ENCODE data around the gene ASAH2B.
"Not testable (repeated sequence)": the region's sequence is repeated elsewhere in the genome, so short reads cannot be mapped to it uniquely, and the experiment has no call there.

DNA sequence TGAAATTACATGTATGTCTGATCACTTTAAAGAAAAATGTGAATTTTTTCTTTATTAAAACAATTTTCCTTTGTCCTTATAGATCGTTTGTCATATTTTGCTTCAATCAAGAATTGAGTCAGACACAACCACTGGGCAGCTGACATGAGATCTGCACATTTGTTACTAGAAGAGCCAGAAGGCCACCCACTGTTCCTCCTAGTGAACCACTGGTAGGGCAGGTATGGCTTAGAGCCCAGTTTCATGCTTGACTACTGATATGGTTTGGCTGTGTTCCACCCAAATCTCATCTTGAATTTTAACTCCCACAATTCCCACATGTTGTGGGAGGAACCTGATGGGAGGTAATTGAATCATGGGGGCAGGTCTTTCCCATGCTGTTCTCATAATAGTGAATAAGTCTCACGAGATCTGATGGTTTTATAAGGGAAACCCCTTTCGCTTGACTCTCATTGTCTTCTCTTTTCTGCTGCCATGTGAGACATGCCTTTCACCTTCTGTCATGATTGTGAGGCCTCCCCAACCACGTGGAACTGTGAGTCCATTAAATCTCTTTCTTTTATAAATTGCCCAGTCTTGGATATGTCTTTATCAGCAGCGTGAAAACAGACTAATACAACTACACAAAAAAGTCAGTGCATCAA, 35.2 kb upstream of the ASAH2B start:
- TF ChIP-seq EP300 (IDR thresholded peaks at IDR 0.05; ENCODE audit: low read depth); CTCF (IDR thresholded peaks at IDR 0.05): not testable (repeated sequence)

Measured in transverse colon (tissue), 3 donors.